PC-9 (cell line): Measurements from ENCODE around the gene FAM193A. TPM values are rescaled to one million over a fixed set of nuclear protein-coding genes. Genes with fewer than 3 reads are reported as not detected.

Experiments used
- BruUV-seq: library from RNA; stranded (reverse); fragments of 400-500 nt; replicated peaks from 2 replicates; lab custom pipeline; 2021; lab: Mats Ljungman, UMichigan
- CTCF ChIA-PET: fragments of 300-600 bp; sonication (Branson Sonifier 250); formaldehyde crosslinking; loops from one replicate; lab custom pipeline; 2022; ENCODE audit warnings: antibody characterized with exemption; lab: Charles Lee
- POLR2A ChIA-PET: fragments of 300-600 bp; sonication (Branson Sonifier 250); formaldehyde crosslinking; loops from one replicate; lab custom pipeline; 2022; ENCODE audit warnings: antibody characterized with exemption; ENCODE audit not compliant: unreplicated experiment; lab: Charles Lee
- DNase-seq, 2 experiments: peaks; one replicate each; pipeline versions ENCODE4 v3.0.0 to v3.0.0-alpha.2; 2015 to 2022; ENCODE audit warnings: mixed read lengths in 1 of 2
- H2AFZ ChIP-seq: fragments of 200-600 bp; sonication (generic); 2 replicates; pipeline ENCODE4 v1.8.1; 2017; ENCODE audit warnings: antibody characterized with exemption
- H3F3A ChIP-seq: fragments of 200-600 bp; sonication (generic); 2 replicates; pipeline ENCODE4 v1.8.1; 2017; ENCODE audit warnings: antibody characterized with exemption, mild to moderate bottlenecking, low read depth; ENCODE audit not compliant: insufficient read depth
- H3K27ac ChIP-seq: fragments of 200-600 bp; sonication (generic); 2 replicates; pipeline ENCODE4 v1.6.1; 2016; ENCODE audit warnings: mixed run types
- H3K27me3 ChIP-seq: fragments of 200-600 bp; sonication (generic); 2 replicates; pipeline ENCODE4 v1.6.1; 2016; ENCODE audit warnings: low read depth, mixed run types; ENCODE audit not compliant: insufficient read depth
- H3K36me3 ChIP-seq: fragments of 200-600 bp; sonication (generic); 2 replicates; pipeline ENCODE4 v1.6.1; 2016; ENCODE audit warnings: low read depth, mixed run types
- H3K4me1 ChIP-seq: fragments of 200-600 bp; sonication (generic); replicated peaks from 2 replicates; pipeline ENCODE4 v1.6.1; 2016; ENCODE audit warnings: mixed run types; ENCODE audit not compliant: insufficient read depth
- H3K4me2 ChIP-seq: fragments of 200-600 bp; sonication (generic); 2 replicates; pipeline ENCODE4 v1.6.1; 2017; ENCODE audit warnings: mixed run types
- H3K4me3 ChIP-seq: fragments of 200-600 bp; sonication (generic); 2 replicates; pipeline ENCODE4 v1.6.1; 2016; ENCODE audit warnings: mixed run types
- H3K79me2 ChIP-seq: fragments of 200-600 bp; sonication (generic); 2 replicates; pipeline ENCODE4 v1.6.1; 2017; ENCODE audit warnings: low read depth, mixed run types
- H3K9me2 ChIP-seq: fragments of 200-600 bp; sonication (generic); 2 replicates; pipeline ENCODE4 v1.8.1; 2017; ENCODE audit warnings: mild to moderate bottlenecking; ENCODE audit not compliant: insufficient read depth
- H3K9me3 ChIP-seq: fragments of 200-600 bp; sonication (generic); 2 replicates; pipeline ENCODE4 v1.8.1; 2016; ENCODE audit warnings: low read depth; ENCODE audit not compliant: insufficient read depth
- H4K20me1 ChIP-seq: fragments of 200-600 bp; sonication (generic); 2 replicates; pipeline ENCODE4 v1.8.1; 2017; ENCODE audit not compliant: insufficient read depth
- CTCF ChIP-seq: fragments of 200-600 bp; sonication (generic); conservative IDR thresholded peaks from 2 replicates; pipeline ENCODE4 v1.6.1; 2017; ENCODE audit warnings: mixed run types, antibody characterized with exemption, mild to moderate bottlenecking, moderate library complexity
- EZH2 ChIP-seq: fragments of 200-600 bp; sonication (generic); IDR thresholded peaks from 2 replicates; pipeline ENCODE4 v1.8.0; 2017; ENCODE audit warnings: antibody characterized with exemption, low read depth
- intact Hi-C: fragments of 100-400 bp; cut with micrococcal nuclease; formaldehyde crosslinking; loops from one replicate; pipeline ENCODE4 v1.10.0; 2022; ENCODE audit not compliant: unreplicated experiment
- total RNA-seq: library from RNA; stranded (reverse); gene quantifications from 2 replicates; pipeline ENCODE4 v1.2.3, GENCODE V29; 2021

Gene FAM193A
- total RNA-seq, 1 experiment from 2014 or later: 23.4 TPM

DNA sequence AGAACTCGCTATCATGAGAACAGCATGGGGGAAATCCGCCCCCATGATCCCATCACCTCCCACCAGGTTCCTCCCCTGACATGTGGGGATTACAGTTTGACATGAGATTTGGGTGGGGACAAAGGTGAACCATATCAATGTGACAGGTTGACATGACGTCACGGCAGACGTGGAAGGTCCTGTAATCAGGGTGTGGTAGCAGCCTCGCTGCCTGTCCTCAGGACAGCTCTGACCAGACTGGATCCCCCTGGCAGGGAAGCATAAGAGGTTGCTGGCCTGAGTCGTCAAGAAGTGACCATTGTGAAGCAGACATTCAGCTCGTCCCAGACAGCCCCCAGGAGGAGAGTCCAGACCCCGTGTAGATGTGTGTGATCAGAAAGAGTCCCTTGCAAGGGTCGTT, 115.1 kb downstream of the FAM193A start:
- H4K20me1 ChIP-seq: no peaks in the 10 kb centered on the region
- H3K4me2 ChIP-seq: no peak overlapping the region
- no peaks in the 10 kb centered on the region for H3K9me2 ChIP-seq
- no peak overlapping the region for H2AFZ ChIP-seq
- no peaks in the 10 kb centered on the region for H3F3A ChIP-seq
- no peaks in the 10 kb centered on the region for H3K27me3 ChIP-seq
- no peaks in the 10 kb centered on the region for H3K4me1 ChIP-seq
- BruUV-seq: no TSS peak
- H3K9me3 ChIP-seq: no peaks in the 10 kb centered on the region
- H3K27ac ChIP-seq: no peak overlapping the region
- CTCF ChIA-PET: no interaction called here
- intact Hi-C loops: no loop called here
- POLR2A ChIA-PET: no interaction called here
- TF ChIP-seq CTCF: no peak
- TF ChIP-seq EZH2: no peak
- H3K36me3 ChIP-seq: no peaks in the 10 kb centered on the region
- DNase-seq: no peak
- no peak overlapping the region for H3K4me3 ChIP-seq
- no peaks in the 10 kb centered on the region for H3K79me2 ChIP-seq

GRCh38 chr4:2651998-2652397, 115.6 kb downstream of the FAM193A start:
- no peak for DNase-seq
- H3K4me2 ChIP-seq: no peak overlapping the region
- H3K4me1 ChIP-seq: no peaks in the 10 kb centered on the region
- no peak overlapping the region for H3K27ac ChIP-seq
- CTCF ChIA-PET: no interaction called here
- no peaks in the 10 kb centered on the region for H3K9me2 ChIP-seq
- no TSS peak for BruUV-seq
- no peak for TF ChIP-seq EZH2
- TF ChIP-seq CTCF: no peak
- H3K4me3 ChIP-seq: no peak overlapping the region
- no peaks in the 10 kb centered on the region for H3K79me2 ChIP-seq
- intact Hi-C loops: no loop called here
- no peak overlapping the region for H2AFZ ChIP-seq
- H3F3A ChIP-seq: no peaks in the 10 kb centered on the region
- POLR2A ChIA-PET: no interaction called here
- H4K20me1 ChIP-seq: no peaks in the 10 kb centered on the region
- H3K27me3 ChIP-seq: no peaks in the 10 kb centered on the region
- H3K36me3 ChIP-seq: no peaks in the 10 kb centered on the region
- H3K9me3 ChIP-seq: no peaks in the 10 kb centered on the region

DNA sequence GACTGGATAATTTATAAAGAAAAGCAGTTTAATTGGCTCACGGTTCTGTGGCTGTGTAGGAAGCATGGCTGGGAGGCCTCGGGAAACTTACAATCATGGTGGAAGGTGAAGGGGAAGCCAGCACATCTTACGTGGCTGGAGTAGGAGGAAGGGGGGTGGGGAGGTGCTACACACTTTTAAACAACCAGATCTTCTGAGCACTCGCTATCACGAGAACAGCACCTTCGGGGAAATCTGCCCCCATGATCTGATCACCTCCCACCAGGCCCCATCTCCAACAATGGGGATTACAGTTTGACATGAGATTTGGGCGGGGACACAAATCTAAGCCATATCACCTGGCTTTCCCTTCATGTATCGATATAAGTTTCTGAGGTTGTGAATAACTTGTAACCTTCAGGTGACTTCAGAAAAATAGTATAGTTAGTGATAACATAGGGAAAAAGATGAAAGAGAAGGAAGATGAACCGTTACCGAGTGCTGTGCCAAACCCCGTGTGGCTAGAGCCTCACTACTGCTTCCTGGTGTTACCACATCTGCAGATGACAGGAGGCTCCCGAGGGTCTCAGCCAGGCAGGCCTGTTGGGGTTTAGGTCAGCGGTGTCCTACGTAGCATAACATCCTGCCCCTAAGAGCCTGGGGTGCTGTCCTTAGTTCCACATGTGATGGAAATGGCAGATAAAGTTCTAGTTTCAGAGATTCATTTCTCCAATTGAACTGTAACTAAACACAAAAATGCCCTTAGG, 116.1 kb downstream of the FAM193A start:
- Histone ChIP-seq H3K4me2 (no peak overlapping the region), H3K4me1 (no peaks in the 10 kb centered on the region), H3K4me3 (no peak overlapping the region), H3K36me3 (no peaks in the 10 kb centered on the region), H3K9me3 (no peaks in the 10 kb centered on the region), H3K79me2 (no peaks in the 10 kb centered on the region), H3K27ac (no peak overlapping the region), H2AFZ (no peak overlapping the region), H3F3A (no peaks in the 10 kb centered on the region), H3K27me3 (no peaks in the 10 kb centered on the region), H3K9me2 (no peaks in the 10 kb centered on the region), H4K20me1 (no peaks in the 10 kb centered on the region)
- no peak for DNase-seq
- POLR2A ChIA-PET: no interaction called here
- CTCF ChIA-PET: no interaction called here
- intact Hi-C loops: no loop called here
- no TSS peak for BruUV-seq
- no peak for TF ChIP-seq CTCF
- no peak for TF ChIP-seq EZH2
